Measurements from ENCODE around the gene ZNF462.
A peak's percentile ranks its signal among the peaks of the same experiment; 100 is the strongest.

ZNF462 gene

GRCh38 chr9:107036367-107036766 is 173.4 kb downstream of the ZNF462 start:
- TF ChIP-seq ZFX (IDR thresholded peaks at IDR 0.05) = no peak
- no peak for TF ChIP-seq CTCF (conservative IDR thresholded peaks at IDR 0.05)
- no peak overlapping the region for H3K27ac ChIP-seq

- H3K27ac ChIP-seq = no peak overlapping the region
- TF ChIP-seq ZFX (IDR thresholded peaks at IDR 0.05) (no peak), CTCF (conservative IDR thresholded peaks at IDR 0.05) (no peak)
These were observed 176.6 kb downstream of the ZNF462 start for GRCh38 chr9:107039542-107039941.

GRCh38 chr9:107042606-107043005 is 179.6 kb downstream of the ZNF462 start:
- TF ChIP-seq ZFX (IDR thresholded peaks at IDR 0.05) = no peak
- no peak for TF ChIP-seq CTCF (conservative IDR thresholded peaks at IDR 0.05)
- H3K27ac ChIP-seq = no peak overlapping the region

GRCh38 chr9:107043886-107044285 is 180.9 kb downstream of the ZNF462 start:
- no peak overlapping the region for H3K27ac ChIP-seq
- TF ChIP-seq ZFX (IDR thresholded peaks at IDR 0.05) (no peak), CTCF (conservative IDR thresholded peaks at IDR 0.05) (no peak; the same call in 1 of the 2 replicates)

- peak; percentile 41 for TF ChIP-seq CTCF (conservative IDR thresholded peaks at IDR 0.05)
- TF ChIP-seq ZFX (IDR thresholded peaks at IDR 0.05) = no peak
These were observed 181.9 kb downstream of the ZNF462 start for GRCh38 chr9:107044872-107045271.

GRCh38 chr9:107046692-107047091 is 183.7 kb downstream of the ZNF462 start:
- TF ChIP-seq ZFX (IDR thresholded peaks at IDR 0.05) (no peak), CTCF (conservative IDR thresholded peaks at IDR 0.05) (no peak)
- H3K27ac ChIP-seq = no peak overlapping the region

More at GRCh38 chr9:107044872-107045271, 181.9 kb downstream of the ZNF462 start:
- no peak overlapping the region for H3K27ac ChIP-seq

GRCh38 chr9:107049046-107049802 is 186.3 kb downstream of the ZNF462 start:
- TF ChIP-seq CTCF (conservative IDR thresholded peaks at IDR 0.05) (no peak), ZFX (IDR thresholded peaks at IDR 0.05) (no peak)
- no peak overlapping the region for H3K27ac ChIP-seq
